Trophoblast cell (in vitro differentiated cells and primary cell): ENCODE measurements around the gene KIAA0513.
A peak's percentile ranks its signal among the peaks of the same experiment; 100 is the strongest.

Experiments
- DNase-seq, 2 donors: peaks; one replicate each; pipeline ENCODE4 v3.0.0-alpha.2; 2016
- H2AFZ ChIP-seq: 2 replicates; pipeline ENCODE4 v1.6.1; 2013; ENCODE audit warnings: low read length, moderate library complexity, mild to moderate bottlenecking; ENCODE audit not compliant: insufficient read depth, poor library complexity
- H2AK5ac ChIP-seq: 2 replicates; pipeline ENCODE4 v1.6.1; 2013; ENCODE audit warnings: mild to moderate bottlenecking, low read length
- H2BK120ac ChIP-seq: 2 replicates; pipeline ENCODE4 v1.6.1; 2013; ENCODE audit warnings: low read length, mild to moderate bottlenecking, moderate library complexity; ENCODE audit not compliant: insufficient read depth, poor library complexity
- H2BK12ac ChIP-seq: 2 replicates; pipeline ENCODE4 v1.6.1; 2013; ENCODE audit warnings: mild to moderate bottlenecking, low read length, moderate library complexity
- H2BK5ac ChIP-seq: 2 replicates; pipeline ENCODE4 v1.6.1; 2013; ENCODE audit warnings: low read length, low read depth, moderate library complexity, mild to moderate bottlenecking; ENCODE audit not compliant: poor library complexity
- H3K14ac ChIP-seq: 2 replicates; pipeline ENCODE4 v1.6.1; 2013; ENCODE audit warnings: mild to moderate bottlenecking, low read length
- H3K18ac ChIP-seq: 2 replicates; pipeline ENCODE4 v1.6.1; 2013; ENCODE audit warnings: mild to moderate bottlenecking, low read length
- H3K23ac ChIP-seq: 2 replicates; pipeline ENCODE4 v1.6.1; 2013; ENCODE audit warnings: low read length
- H3K27ac ChIP-seq: 2 replicates; pipeline ENCODE4 v1.5.1; 2013; ENCODE audit warnings: low read depth, mild to moderate bottlenecking, inconsistent platforms, low read length, moderate library complexity
- H3K27me3 ChIP-seq: 2 replicates; pipeline ENCODE4 v1.6.1; 2013; ENCODE audit warnings: inconsistent platforms, mild to moderate bottlenecking, low read length, moderate library complexity; ENCODE audit not compliant: insufficient read depth
- H3K36me3 ChIP-seq, 2 experiments: 1 replicate in 1 of 2; 2 replicates in 1 of 2; pipeline ENCODE4 v1.6.1; 2013; ENCODE audit warnings: low read length in 2 of 2, mild to moderate bottlenecking in 2 of 2, moderate library complexity in 1 of 2; ENCODE audit not compliant: insufficient read depth in 2 of 2, control insufficient read depth in 1 of 2
- H3K4ac ChIP-seq: 2 replicates; pipeline ENCODE4 v1.6.1; 2013; ENCODE audit warnings: low read depth, mild to moderate bottlenecking, low read length, moderate library complexity
- H3K4me1 ChIP-seq, 2 experiments: 1 replicate in 1 of 2; 2 replicates in 1 of 2; pipeline ENCODE4 v1.6.1; 2013; ENCODE audit warnings: low read length in 2 of 2, mild to moderate bottlenecking in 2 of 2, moderate library complexity in 1 of 2; ENCODE audit not compliant: insufficient read depth in 2 of 2, control insufficient read depth in 1 of 2
- H3K4me2 ChIP-seq: 2 replicates; pipeline ENCODE4 v1.6.1; 2013; ENCODE audit warnings: inconsistent platforms, mild to moderate bottlenecking, low read length, moderate library complexity
- H3K4me3 ChIP-seq: 2 replicates; pipeline ENCODE4 v1.5.1; 2013; ENCODE audit warnings: mild to moderate bottlenecking, low read depth, low read length, inconsistent platforms
- H3K79me1 ChIP-seq: one replicate; pipeline ENCODE4 v1.6.1; 2013; ENCODE audit warnings: low read length
- H3K79me2 ChIP-seq: 2 replicates; pipeline ENCODE4 v1.6.1; 2013; ENCODE audit warnings: low read length, mild to moderate bottlenecking; ENCODE audit not compliant: control insufficient read depth, insufficient read depth, poor library complexity
- H3K9ac ChIP-seq: 2 replicates; pipeline ENCODE4 v1.6.1; 2013; ENCODE audit warnings: mild to moderate bottlenecking, low read length
- H3K9me3 ChIP-seq: 2 replicates; pipeline ENCODE4 v1.6.1; 2013; ENCODE audit warnings: low read depth, mild to moderate bottlenecking, control low read depth, inconsistent platforms, low read length; ENCODE audit not compliant: insufficient read depth
- H4K12ac ChIP-seq: 2 replicates; pipeline ENCODE4 v1.6.1; 2013; ENCODE audit warnings: low read depth, mild to moderate bottlenecking, low read length, moderate library complexity
- H4K8ac ChIP-seq: 2 replicates; pipeline ENCODE4 v1.6.1; 2013; ENCODE audit warnings: low read depth, mild to moderate bottlenecking, low read length, moderate library complexity
- H4K91ac ChIP-seq: one replicate; pipeline ENCODE4 v1.6.1; 2013; ENCODE audit warnings: low read depth, mild to moderate bottlenecking, low read length, moderate library complexity
- WGBS: extraction: QIAGEN DNeasy Blood & Tissue Kit; methylation state at CpG from one replicate; pipeline ENCODE4 v1.1.7; 2013; ENCODE audit warnings: missing lambda C conversion rate; ENCODE audit not compliant: insufficient read length, insufficient coverage; ENCODE audit errors: extremely low coverage; 5-methylcytosine and 5-hydroxymethylcytosine counted together

KIAA0513 gene

DNA sequence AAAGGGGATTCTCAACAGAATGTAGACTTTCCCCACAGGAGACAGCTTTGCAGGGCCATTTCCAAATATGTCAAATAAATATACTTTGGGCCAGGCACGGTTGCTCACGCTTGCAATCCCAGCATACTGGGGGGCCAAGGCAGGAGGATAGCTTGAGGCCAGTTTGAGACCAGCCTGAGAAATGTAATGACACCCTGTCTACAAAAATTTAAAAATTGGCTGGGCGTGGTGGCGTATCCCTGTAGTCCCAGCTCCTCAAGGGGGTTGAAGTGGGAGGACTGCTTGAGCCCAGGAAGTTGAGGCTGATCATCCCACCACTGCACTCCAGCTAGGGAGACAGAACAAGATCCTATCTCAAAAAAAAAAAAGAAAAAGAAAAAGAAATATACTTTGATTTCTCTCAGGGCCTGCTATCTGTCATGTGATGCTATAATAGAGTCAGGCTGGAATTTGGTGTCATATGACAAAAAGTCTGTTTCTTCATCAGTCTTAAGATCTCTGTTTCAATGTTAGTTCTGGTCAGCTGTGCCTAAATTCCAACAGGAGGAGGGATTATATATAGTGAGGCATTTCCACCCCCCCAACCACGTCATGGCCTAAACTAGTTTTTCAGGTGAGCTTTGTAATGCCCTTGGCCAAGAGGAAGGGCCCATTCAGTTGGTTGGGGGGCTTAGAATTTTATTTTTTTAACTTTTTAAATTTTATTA lies 12.0 kb upstream of the KIAA0513 start:
- Histone ChIP-seq H2AK5ac (no peak overlapping the region), H3K14ac (no peak overlapping the region), H3K23ac (no peak overlapping the region), H3K18ac (no peak overlapping the region), H3K4ac (no peak overlapping the region), H4K12ac (no peak overlapping the region), H3K4me2 (no peak overlapping the region), H3K9me3 (no peaks in the 10 kb centered on the region), H3K4me3 (no peak overlapping the region), H4K8ac (no peak overlapping the region), H3K36me3 (no peaks in the 10 kb centered on the region), H3K4me1 (peaks cover 0 to 3% of the 10 kb centered on the region in 2 experiments), H3K27me3 (no peaks in the 10 kb centered on the region), H3K9ac (no peak overlapping the region), H2BK120ac (no peak overlapping the region), H4K91ac (no peak overlapping the region), H2BK5ac (peak overlapping the region; percentile 6), H2AFZ (no peak overlapping the region), H3K27ac (peak overlapping the region; percentile 15), H3K79me2 (peaks cover 7% of the 10 kb centered on the region), H3K79me1 (peaks cover 8% of the 10 kb centered on the region), H2BK12ac (no peak overlapping the region)
- DNase-seq, result peak; percentile 79 to 81
- no CpG with 5 or more reads among the region's 5 CpGs for WGBS

DNA sequence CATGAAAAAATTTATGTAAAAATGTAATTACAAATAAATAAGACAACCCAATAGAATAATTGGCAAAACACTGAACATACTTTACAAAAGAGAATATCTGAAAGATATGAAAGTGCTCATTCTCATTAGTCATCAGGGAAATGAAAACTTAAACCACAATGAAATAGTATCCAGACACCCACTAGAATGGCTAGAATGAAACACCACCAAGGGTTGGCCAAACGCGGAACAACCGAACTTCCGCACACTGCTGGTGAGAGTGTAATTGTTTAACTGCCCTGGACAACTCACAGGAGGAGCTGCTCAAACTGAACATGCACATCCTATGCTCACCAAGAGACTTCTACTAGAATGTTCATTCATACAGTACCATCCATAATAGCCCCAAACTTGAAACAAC lies 10.4 kb upstream of the KIAA0513 start:
- Histone ChIP-seq H3K36me3 (no peaks in the 10 kb centered on the region), H2AFZ (no peak overlapping the region), H3K4me3 (no peak overlapping the region), H2BK120ac (no peak overlapping the region), H3K23ac (no peak overlapping the region), H3K79me2 (no peaks in the 10 kb centered on the region), H3K9me3 (no peaks in the 10 kb centered on the region), H2AK5ac (no peak overlapping the region), H2BK12ac (no peak overlapping the region), H3K14ac (no peak overlapping the region), H4K91ac (no peak overlapping the region), H2BK5ac (no peak overlapping the region), H3K18ac (no peak overlapping the region), H4K8ac (no peak overlapping the region), H3K4ac (no peak overlapping the region), H3K4me2 (no peak overlapping the region), H3K27me3 (no peaks in the 10 kb centered on the region), H3K79me1 (peaks cover 3% of the 10 kb centered on the region), H3K27ac (no peak overlapping the region), H3K9ac (no peak overlapping the region), H3K4me1 (no peaks in the 10 kb centered on the region), H4K12ac (no peak overlapping the region)
- DNase-seq, result peak in 1 of 2 donors; percentile 36
- WGBS, result no CpG with 5 or more reads among the region's 4 CpGs

DNA sequence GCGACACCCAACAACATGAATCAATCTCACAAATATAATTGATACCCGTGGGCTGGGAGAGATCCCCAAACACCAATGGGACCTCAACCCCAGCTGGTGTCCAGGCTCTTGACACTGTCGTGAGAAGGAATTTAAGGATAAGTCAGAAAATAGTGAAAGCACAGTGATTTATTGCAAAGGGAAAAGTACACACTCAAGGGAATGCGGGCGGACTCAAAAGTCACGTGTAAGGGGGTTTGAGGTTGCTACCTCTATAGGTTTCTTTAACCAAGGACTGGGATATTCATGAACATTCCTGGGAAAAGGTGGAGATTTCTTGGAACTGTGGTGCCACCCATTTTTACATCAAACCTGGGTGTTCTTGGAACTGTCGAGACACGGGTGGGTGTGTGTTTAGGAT lies 10.0 kb upstream of the KIAA0513 start:
- Histone ChIP-seq H3K14ac (no peak overlapping the region), H3K18ac (no peak overlapping the region), H3K27me3 (no peaks in the 10 kb centered on the region), H2BK12ac (no peak overlapping the region), H4K91ac (no peak overlapping the region), H3K23ac (no peak overlapping the region), H2AK5ac (no peak overlapping the region), H3K9me3 (no peaks in the 10 kb centered on the region), H2AFZ (no peak overlapping the region), H3K27ac (no peak overlapping the region), H2BK120ac (no peak overlapping the region), H3K4ac (no peak overlapping the region), H3K4me3 (no peak overlapping the region), H4K8ac (no peak overlapping the region), H4K12ac (no peak overlapping the region), H3K4me2 (no peak overlapping the region), H3K4me1 (no peaks in the 10 kb centered on the region), H2BK5ac (no peak overlapping the region), H3K79me2 (no peaks in the 10 kb centered on the region), H3K79me1 (peaks cover 3% of the 10 kb centered on the region), H3K9ac (no peak overlapping the region), H3K36me3 (no peaks in the 10 kb centered on the region)
- peak in 1 of 2 donors; percentile 28 for DNase-seq
- no CpG with 5 or more reads among the region's 8 CpGs for WGBS

DNA sequence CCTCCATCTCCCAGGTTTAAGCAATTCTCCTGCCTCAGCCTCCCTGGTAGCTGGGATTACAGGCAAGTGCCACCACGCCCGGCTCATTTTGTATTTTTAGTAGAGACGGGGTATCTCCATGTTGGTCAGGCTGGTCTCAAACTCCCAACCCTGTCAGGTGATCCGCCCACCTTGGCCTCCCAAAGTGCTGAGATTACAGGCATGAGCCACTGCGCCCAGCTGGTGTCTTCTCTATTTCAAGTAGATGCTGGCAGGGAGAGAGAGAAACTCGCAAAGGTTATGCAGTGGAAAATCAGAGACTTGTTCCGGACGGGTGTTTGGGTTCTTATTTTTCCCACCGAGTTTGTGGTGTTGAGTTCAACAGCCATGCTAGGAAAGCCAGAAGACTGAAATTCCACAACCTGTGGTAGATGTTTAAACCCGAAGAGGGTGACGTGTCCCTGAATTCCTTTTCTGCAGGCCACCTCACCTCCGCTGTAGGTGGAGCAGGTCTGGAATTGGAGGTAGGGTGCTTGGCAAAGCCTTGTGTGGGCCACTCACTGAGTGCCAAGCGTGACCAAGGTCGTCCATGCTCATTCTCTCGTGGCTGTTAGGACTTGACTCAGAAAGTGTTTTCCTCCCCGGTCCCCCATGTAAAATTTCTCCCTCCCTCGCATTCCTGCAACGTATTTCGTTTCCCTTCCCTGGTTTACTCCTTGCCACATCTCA lies 8.9 kb upstream of the KIAA0513 start:
- H3K14ac ChIP-seq, result no peak overlapping the region
- no peak overlapping the region for H4K91ac ChIP-seq
- no CpG with 5 or more reads among the region's 19 CpGs for WGBS
- H3K18ac ChIP-seq, result no peak overlapping the region
- H3K27ac ChIP-seq, result no peak overlapping the region
- H3K36me3 ChIP-seq, result no peaks in the 10 kb centered on the region
- H3K79me2 ChIP-seq, result no peaks in the 10 kb centered on the region
- H3K9me3 ChIP-seq, result no peaks in the 10 kb centered on the region
- H2AK5ac ChIP-seq, result no peak overlapping the region
- H4K8ac ChIP-seq, result no peak overlapping the region
- no peak overlapping the region for H2BK120ac ChIP-seq
- no peak overlapping the region for H2BK5ac ChIP-seq
- no peaks in the 10 kb centered on the region for H3K27me3 ChIP-seq
- H3K4me1 ChIP-seq, result no peaks in the 10 kb centered on the region
- no peak overlapping the region for H3K4me2 ChIP-seq
- no peak overlapping the region for H3K9ac ChIP-seq
- peaks cover 3% of the 10 kb centered on the region for H3K79me1 ChIP-seq
- no peak overlapping the region for H4K12ac ChIP-seq
- no peak overlapping the region for H3K4me3 ChIP-seq
- no peak overlapping the region for H2AFZ ChIP-seq
- no peak overlapping the region for H3K23ac ChIP-seq
- no peak overlapping the region for H3K4ac ChIP-seq
- DNase-seq, result peak; percentile 82
- no peak overlapping the region for H2BK12ac ChIP-seq
